DND-41 (cell line): Measurements from ENCODE around the gene STAT6.

Source experiments
- CTCF ChIP-seq: IDR thresholded peaks from 2 replicates; pipeline ENCODE4 v1.5.1; 2012; ENCODE audit warnings: borderline replicate concordance, low read length, moderate library complexity, mild to moderate bottlenecking; ENCODE audit not compliant: poor library complexity, severe bottlenecking; ENCODE audit errors: extremely low read depth
- EZH2 ChIP-seq: IDR thresholded peaks from 3 replicates; pipeline ENCODE4 v1.6.1; 2012; ENCODE audit warnings: borderline replicate concordance, low read depth, mild to moderate bottlenecking, moderate library complexity, low read length, inconsistent platforms; ENCODE audit not compliant: severe bottlenecking

- no peak for TF ChIP-seq CTCF
- TF ChIP-seq EZH2, result no peak
Measured at GRCh38 chr12:57055824-57056223, 55.3 kb downstream of the STAT6 start.
